K562 (cell line): Measurements from ENCODE around the gene GLG1. TPM values are rescaled to one million over a fixed set of nuclear protein-coding genes. Genes with fewer than 3 reads are reported as not detected.
"Not testable (repeated sequence)": the region's sequence is repeated elsewhere in the genome, so short reads cannot be mapped to it uniquely, and the experiment has no call there.

Experiments
- ATAC-seq: fragments of 200-7000 bp; cut with Tn5 transposase; 3 replicates; pipeline ENCODE4 v1.9.1; 2020; ENCODE audit warnings: moderate library complexity
- BruUV-seq: library from RNA; stranded (reverse); fragments of 400-500 nt; replicated peaks from 2 replicates; lab custom pipeline; 2021; lab: Mats Ljungman, UMichigan
- CTCF ChIA-PET: fragments of 300-600 bp; formaldehyde crosslinking; extraction: SDS; loops from one replicate; lab custom pipeline; 2021; ENCODE audit warnings: low intra/inter-chr PET ratio; lab: Yijun Ruan, JAX
- POLR2A ChIA-PET: fragments of 300-600, 350-650 bp; sonication (Branson Sonifier 250); formaldehyde crosslinking; extraction: SDS; loops from one replicate; lab custom pipeline; 2021; ENCODE audit warnings: antibody characterized with exemption, inconsistent platforms; lab: Yijun Ruan, JAX
- DNase-seq, 4 experiments: peaks; one replicate each; pipeline versions ENCODE4 v3.0.0 to v3.0.0-alpha.2; 2011 to 2018; ENCODE audit warnings: low spot score in 3 of 4, mixed read lengths in 3 of 4; ENCODE audit errors: extremely low read depth in 1 of 4
- FAIRE-seq: peaks from 2 replicates; lab custom pipeline; 2011; peaks lifted over from hg19 to GRCh38; lab: Jason Lieb, UNC
- H2AFZ ChIP-seq: 2 replicates; pipeline ENCODE4 v1.6.0; 2011; ENCODE audit warnings: low read depth, low read length, control low read depth, inconsistent platforms
- H3K27ac ChIP-seq: fragments of 200-600 bp; 3 replicates; pipeline ENCODE4 v1.8.0; 2011; ENCODE audit warnings: low read depth, mild to moderate bottlenecking, control low read depth, inconsistent platforms, low read length, moderate library complexity, mixed read lengths; ENCODE audit errors: extremely low read depth
- H3K27me3 ChIP-seq, 2 experiments: fragments of 300-600 bp in 1 of 2; 2 replicates in 1 of 2; 3 replicates in 1 of 2; pipeline versions ENCODE4 v1.6.0 to v1.8.0; 2011; ENCODE audit warnings: inconsistent platforms in 2 of 2, low read length in 2 of 2, mild to moderate bottlenecking in 1 of 2, mixed read lengths in 1 of 2, moderate library complexity in 1 of 2; ENCODE audit not compliant: control insufficient read depth in 2 of 2, insufficient read depth in 2 of 2
- H3K36me3 ChIP-seq: fragments of 300-600 bp; 3 replicates; pipeline ENCODE4 v1.8.0; 2011; ENCODE audit warnings: mild to moderate bottlenecking, low read length, inconsistent platforms; ENCODE audit not compliant: control insufficient read depth, insufficient read depth
- H3K4me1 ChIP-seq, 2 experiments: fragments of 200-600 bp in 1 of 2; replicated peaks in 1 of 2; 2 replicates in 1 of 2; 3 replicates in 1 of 2; pipeline versions ENCODE4 v1.5.1 to v1.8.0; 2011; ENCODE audit warnings: inconsistent platforms in 2 of 2, low read length in 2 of 2, mild to moderate bottlenecking in 1 of 2, mixed read lengths in 1 of 2, moderate library complexity in 1 of 2; ENCODE audit not compliant: control insufficient read depth in 2 of 2, insufficient read depth in 2 of 2
- H3K4me2 ChIP-seq: 2 replicates; pipeline ENCODE4 v1.6.1; 2011; ENCODE audit warnings: low read length, control low read depth, inconsistent platforms, mixed read lengths; ENCODE audit not compliant: insufficient read depth
- H3K4me3 ChIP-seq: fragments of 200-600 bp; sonication (generic), shearing (Covaris generic); 2 replicates; pipeline ENCODE4 v1.5.1; 2016; ENCODE audit warnings: control low read depth, inconsistent platforms
- H3K79me2 ChIP-seq: fragments of 200-600 bp; 3 replicates; pipeline ENCODE4 v1.8.0; 2011; ENCODE audit warnings: low read length, inconsistent platforms; ENCODE audit not compliant: control insufficient read depth, insufficient read depth
- H3K9ac ChIP-seq, 2 experiments: 2 replicates each; pipeline versions ENCODE4 v1.6.0 to v1.6.1; 2011; ENCODE audit warnings: low read depth in 2 of 2, low read length in 2 of 2, control low read depth in 1 of 2, inconsistent platforms in 1 of 2, mild to moderate bottlenecking in 1 of 2, mixed read lengths in 1 of 2; ENCODE audit not compliant: insufficient read depth in 1 of 2
- H3K9me1 ChIP-seq: one replicate; pipeline ENCODE4 v1.6.0; 2011; ENCODE audit warnings: inconsistent platforms, mild to moderate bottlenecking, low read length, moderate library complexity; ENCODE audit not compliant: control insufficient read depth, insufficient read depth
- H3K9me3 ChIP-seq: replicated peaks from 2 replicates; pipeline ENCODE4 v1.5.1; 2011; ENCODE audit warnings: low read depth, low read length, inconsistent platforms; ENCODE audit not compliant: control insufficient read depth, insufficient read depth
- H4K20me1 ChIP-seq: replicated peaks from 2 replicates; pipeline ENCODE4 v1.6.1; 2011; ENCODE audit warnings: low read length, inconsistent platforms, mixed read lengths; ENCODE audit not compliant: control insufficient read depth, insufficient read depth
- ARID2 ChIP-seq: fragments of 450-650 bp; IDR thresholded peaks from 2 replicates; pipeline ENCODE4 v1.6.1; 2017; ENCODE audit warnings: antibody characterized with exemption, mild to moderate bottlenecking
- MEF2A ChIP-seq: IDR thresholded peaks from 2 replicates; pipeline ENCODE4 v1.6.1; 2011; ENCODE audit warnings: low read depth, mild to moderate bottlenecking, low read length, moderate library complexity; ENCODE audit not compliant: control insufficient read depth
- RBM25 ChIP-seq: fragments of 200-400 bp; formaldehyde crosslinking; IDR thresholded peaks from 2 replicates; pipeline ENCODE4 v1.6.1; 2018; ENCODE audit warnings: low read length, low read depth, moderate library complexity; ENCODE audit not compliant: severe bottlenecking
- TCF3 ChIP-seq: sonication (generic); formaldehyde crosslinking; IDR thresholded peaks from 2 replicates; pipeline ENCODE4 v1.4.0; 2020; ENCODE audit warnings: mild to moderate bottlenecking, missing genetic modification reagents
- ZNF146 ChIP-seq: IDR thresholded peaks from one replicate; pipeline ENCODE4 v1.6.1; 2018; ENCODE audit warnings: missing compliant biosample characterization; ENCODE audit not compliant: unreplicated experiment
- ZNF165 ChIP-seq: fragments of 250-450 bp; sonication (Bioruptor Pico); IDR thresholded peaks from 2 replicates; pipeline ENCODE4 v1.4.0; 2020; ENCODE audit warnings: borderline replicate concordance
- WGBS: fragments of 100-300 bp; shearing (Covaris generic); methylation state at CpG from one replicate; pipeline ENCODE4 v1.1.6; 2016; ENCODE audit warnings: low coverage, mixed read lengths; ENCODE audit not compliant: insufficient coverage; ENCODE audit errors: missing lambda C conversion rate; 5-methylcytosine and 5-hydroxymethylcytosine counted together
- in situ Hi-C: fragments of 300-500 bp; cut with MboI; formaldehyde crosslinking; loops from 4 replicates; pipeline ENCODE4 v1.15.0; 2018; ENCODE audit warnings: inconsistent platforms, mixed read lengths
- intact Hi-C: fragments of 100-400 bp; cut with micrococcal nuclease; formaldehyde crosslinking; loops from 2 replicates; pipeline ENCODE4 v1.14.2; 2022
- polyA plus RNA-seq, 8 experiments: library from polyadenylated mRNA; depleted of rRNA in 4 of 8; stranded (reverse) in 5 of 8; unstranded in 3 of 8; fragments of >200 nt; fragmentation: Nextera tagmentation in 2 of 8; fragmentation: Illumina TruSeq in 1 of 8; extraction: Ambion mirVana in 2 of 8; extraction: Trizol in 1 of 8; gene quantifications; 2 replicates each; pipeline versions ENCODE4 v1.2.1 to v1.2.3, GENCODE V29; 2011 to 2014; ENCODE audit warnings: inconsistent platforms in 1 of 8, missing spikeins in 1 of 8
- total RNA-seq, 7 experiments: library from RNA; depleted of rRNA in 6 of 7; stranded (reverse); fragments of >200 nt in 6 of 7; fragmentation: Illumina TruSeq in 2 of 7; extraction: Trizol in 2 of 7; gene quantifications; 2 replicates each; pipeline versions ENCODE4 v1.2.1 to v1.2.3, GENCODE V29; 2011 to 2021; ENCODE audit warnings: low replicate concordance in 1 of 7
- TF ChIP-seq, protein P1 (sequence below): fragments of 200-800 bp; sonication (Bioruptor generic); IDR thresholded peaks from 2 replicates; pipeline ENCODE4 v1.6.1; 2016; ENCODE audit warnings: missing genetic modification characterization, missing compliant biosample characterization

Gene GLG1
- total and polyA plus RNA-seq, 9 of the 15 experiments (the other 6 are each of a cell fraction or from before 2014, with no cell fraction given) = 6.2 to 36.0 (median 23.6) TPM

- H3K27me3 ChIP-seq, intact Hi-C loops, H2AFZ ChIP-seq, BruUV-seq, H3K9me3 ChIP-seq, H4K20me1 ChIP-seq, FAIRE-seq, CTCF ChIA-PET, H3K4me3 ChIP-seq, POLR2A ChIA-PET, ATAC-seq, DNase-seq, H3K36me3 ChIP-seq, H3K9ac ChIP-seq, H3K79me2 ChIP-seq, H3K4me2 ChIP-seq, H3K27ac ChIP-seq, in situ Hi-C loops, H3K4me1 ChIP-seq, H3K9me1 ChIP-seq: not testable (repeated sequence)
- peak; percentile 50 for TF ChIP-seq ZNF146
- TF ChIP-seq RBM25 = peak; percentile 41
- 88% methylated on average over 1 of the region's 1 CpG for WGBS
These were observed 88.0 kb downstream of the GLG1 start for GRCh38 chr16:74518934-74519333.

DNA sequence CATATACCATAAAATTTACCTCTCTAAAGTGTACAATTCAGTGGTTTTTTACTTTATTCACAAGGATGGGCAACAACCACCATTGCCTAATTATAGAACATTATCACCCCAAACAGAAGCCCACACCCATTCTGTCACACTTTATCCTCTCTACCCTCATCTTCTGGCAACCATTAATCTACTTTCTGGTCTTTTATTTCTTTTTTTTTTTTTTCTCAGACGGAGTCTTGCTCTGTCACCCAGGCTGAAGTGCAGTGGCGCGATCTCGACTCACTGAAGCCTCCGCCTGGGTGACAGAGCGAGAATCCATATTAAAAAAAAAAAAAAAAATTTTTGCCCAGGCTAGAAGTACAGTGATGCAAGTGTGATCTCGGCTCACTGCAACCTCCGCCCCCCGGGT is 95.0 kb downstream of the GLG1 start:
- DNase-seq = peak in 1 of 4 experiments; percentile 14
- Histone ChIP-seq H3K27me3 (no peaks in the 10 kb centered on the region), H3K27ac (no peak overlapping the region), H3K9me1 (no peaks in the 10 kb centered on the region), H3K4me3 (no peak overlapping the region), H3K9me3 (no peaks in the 10 kb centered on the region), H3K79me2 (peaks cover 5% of the 10 kb centered on the region; the same call in 1 of the 3 replicates), H4K20me1 (no peaks in the 10 kb centered on the region), H3K4me1 (peaks cover 7 to 8% of the 10 kb centered on the region in 2 experiments; a peak in 3 of 5 replicates), H3K4me2 (no peak overlapping the region), H2AFZ (no peak overlapping the region), H3K9ac (no peak overlapping the region; a peak in 1 of 4 replicates), H3K36me3 (peaks cover 6% of the 10 kb centered on the region; the same call in 2 of the 3 replicates)
- in situ Hi-C loops = no loop called here
- ChIA-PET POLR2A (no interaction called here), CTCF (no interaction called here)
- no CpG with 5 or more reads among the region's 9 CpGs for WGBS
- BruUV-seq = no TSS peak
- TF ChIP-seq ZNF165 (CRISPR knock-in tag) (no peak), TCF3 (peak; percentile 20; the same call in 1 of the 2 replicates), ARID2 (no peak), MEF2A (no peak)
- TF ChIP-seq, protein P1, sequence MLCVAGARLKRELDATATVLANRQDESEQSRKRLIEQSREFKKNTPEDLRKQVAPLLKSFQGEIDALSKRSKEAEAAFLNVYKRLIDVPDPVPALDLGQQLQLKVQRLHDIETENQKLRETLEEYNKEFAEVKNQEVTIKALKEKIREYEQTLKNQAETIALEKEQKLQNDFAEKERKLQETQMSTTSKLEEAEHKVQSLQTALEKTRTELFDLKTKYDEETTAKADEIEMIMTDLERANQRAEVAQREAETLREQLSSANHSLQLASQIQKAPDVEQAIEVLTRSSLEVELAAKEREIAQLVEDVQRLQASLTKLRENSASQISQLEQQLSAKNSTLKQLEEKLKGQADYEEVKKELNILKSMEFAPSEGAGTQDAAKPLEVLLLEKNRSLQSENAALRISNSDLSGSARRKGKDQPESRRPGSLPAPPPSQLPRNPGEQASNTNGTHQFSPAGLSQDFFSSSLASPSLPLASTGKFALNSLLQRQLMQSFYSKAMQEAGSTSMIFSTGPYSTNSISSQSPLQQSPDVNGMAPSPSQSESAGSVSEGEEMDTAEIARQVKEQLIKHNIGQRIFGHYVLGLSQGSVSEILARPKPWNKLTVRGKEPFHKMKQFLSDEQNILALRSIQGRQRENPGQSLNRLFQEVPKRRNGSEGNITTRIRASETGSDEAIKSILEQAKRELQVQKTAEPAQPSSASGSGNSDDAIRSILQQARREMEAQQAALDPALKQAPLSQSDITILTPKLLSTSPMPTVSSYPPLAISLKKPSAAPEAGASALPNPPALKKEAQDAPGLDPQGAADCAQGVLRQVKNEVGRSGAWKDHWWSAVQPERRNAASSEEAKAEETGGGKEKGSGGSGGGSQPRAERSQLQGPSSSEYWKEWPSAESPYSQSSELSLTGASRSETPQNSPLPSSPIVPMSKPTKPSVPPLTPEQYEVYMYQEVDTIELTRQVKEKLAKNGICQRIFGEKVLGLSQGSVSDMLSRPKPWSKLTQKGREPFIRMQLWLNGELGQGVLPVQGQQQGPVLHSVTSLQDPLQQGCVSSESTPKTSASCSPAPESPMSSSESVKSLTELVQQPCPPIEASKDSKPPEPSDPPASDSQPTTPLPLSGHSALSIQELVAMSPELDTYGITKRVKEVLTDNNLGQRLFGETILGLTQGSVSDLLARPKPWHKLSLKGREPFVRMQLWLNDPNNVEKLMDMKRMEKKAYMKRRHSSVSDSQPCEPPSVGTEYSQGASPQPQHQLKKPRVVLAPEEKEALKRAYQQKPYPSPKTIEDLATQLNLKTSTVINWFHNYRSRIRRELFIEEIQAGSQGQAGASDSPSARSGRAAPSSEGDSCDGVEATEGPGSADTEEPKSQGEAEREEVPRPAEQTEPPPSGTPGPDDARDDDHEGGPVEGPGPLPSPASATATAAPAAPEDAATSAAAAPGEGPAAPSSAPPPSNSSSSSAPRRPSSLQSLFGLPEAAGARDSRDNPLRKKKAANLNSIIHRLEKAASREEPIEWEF = no peak
- no peak; the same call in 2 of the 3 replicates for ATAC-seq
- intact Hi-C loops = no loop called here
- FAIRE-seq = no peak
